ENCODE results near the gene RTN4R. TPM values are rescaled to one million over a fixed set of nuclear protein-coding genes. Genes with fewer than 3 reads are reported as not detected.

Gene RTN4R
- total and polyA plus RNA-seq, 9 of the 15 experiments (the other 6 are each of a cell fraction or from before 2014, with no cell fraction given), result 0.04 to 2.8 (median 1.4) TPM; not detected in 3

DNA sequence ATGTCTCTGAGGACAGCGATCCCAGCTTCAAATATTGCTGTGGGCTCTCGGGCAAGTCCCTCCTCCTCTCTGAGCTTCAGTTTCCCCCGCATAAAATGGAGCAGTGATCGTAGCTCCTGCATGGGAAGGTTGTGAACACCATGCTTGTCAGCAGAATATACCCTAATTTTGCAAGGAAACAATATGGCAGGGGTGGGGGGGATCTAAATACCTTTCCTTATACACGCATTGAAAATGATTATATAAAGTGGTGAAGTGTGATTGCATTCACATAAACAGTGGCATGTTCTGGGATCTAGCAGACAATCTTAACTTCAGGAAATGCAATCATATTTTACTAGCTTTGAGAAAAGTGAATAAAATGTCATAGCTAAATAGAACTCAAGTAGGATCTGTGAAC lies 24.0 kb upstream of the RTN4R start:
- 2% methylated on average over 5 of the region's 5 CpGs for WGBS (ENCODE audit: insufficient coverage, low coverage, missing lambda C conversion rate)
- TF ChIP-seq C11orf30 (IDR thresholded peaks at IDR 0.05; ENCODE audit: low read depth), result no peak
- TF ChIP-seq ZNF561 (CRISPR knock-in tag; conservative IDR thresholded peaks at IDR 0.05), result peak; percentile 56; the same call in 1 of the 2 replicates
- TF ChIP-seq PHTF2 (CRISPR knock-in tag; IDR thresholded peaks at IDR 0.05), result 0 out of 2 replicates have a peak, but pooled peaks have one; percentile 1
- TF ChIP-seq MEIS2 (IDR thresholded peaks at IDR 0.05; ENCODE audit: partially characterized antibody), result no peak
- TF ChIP-seq, protein P1, sequence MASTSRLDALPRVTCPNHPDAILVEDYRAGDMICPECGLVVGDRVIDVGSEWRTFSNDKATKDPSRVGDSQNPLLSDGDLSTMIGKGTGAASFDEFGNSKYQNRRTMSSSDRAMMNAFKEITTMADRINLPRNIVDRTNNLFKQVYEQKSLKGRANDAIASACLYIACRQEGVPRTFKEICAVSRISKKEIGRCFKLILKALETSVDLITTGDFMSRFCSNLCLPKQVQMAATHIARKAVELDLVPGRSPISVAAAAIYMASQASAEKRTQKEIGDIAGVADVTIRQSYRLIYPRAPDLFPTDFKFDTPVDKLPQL (IDR thresholded peaks at IDR 0.05; ENCODE audit: extremely low read depth, insufficient read length), result no peak
- TF ChIP-seq ZNF212 (CRISPR knock-in tag; IDR thresholded peaks at IDR 0.05), result no peak
- no peak for TF ChIP-seq TAF7 (tag; IDR thresholded peaks at IDR 0.05)
- no peak for TF ChIP-seq PURB (CRISPR knock-in tag; IDR thresholded peaks at IDR 0.05; ENCODE audit: low read depth)
- 0 out of 2 replicates have a peak, but pooled peaks have one; percentile 29 for TF ChIP-seq ZNF134 (CRISPR knock-in tag; conservative IDR thresholded peaks at IDR 0.05)
- 0 out of 2 replicates have a peak, but pooled peaks have one; percentile 14 for TF ChIP-seq NR2F6 (CRISPR knock-in tag; IDR thresholded peaks at IDR 0.05)
- TF ChIP-seq, protein P2, sequence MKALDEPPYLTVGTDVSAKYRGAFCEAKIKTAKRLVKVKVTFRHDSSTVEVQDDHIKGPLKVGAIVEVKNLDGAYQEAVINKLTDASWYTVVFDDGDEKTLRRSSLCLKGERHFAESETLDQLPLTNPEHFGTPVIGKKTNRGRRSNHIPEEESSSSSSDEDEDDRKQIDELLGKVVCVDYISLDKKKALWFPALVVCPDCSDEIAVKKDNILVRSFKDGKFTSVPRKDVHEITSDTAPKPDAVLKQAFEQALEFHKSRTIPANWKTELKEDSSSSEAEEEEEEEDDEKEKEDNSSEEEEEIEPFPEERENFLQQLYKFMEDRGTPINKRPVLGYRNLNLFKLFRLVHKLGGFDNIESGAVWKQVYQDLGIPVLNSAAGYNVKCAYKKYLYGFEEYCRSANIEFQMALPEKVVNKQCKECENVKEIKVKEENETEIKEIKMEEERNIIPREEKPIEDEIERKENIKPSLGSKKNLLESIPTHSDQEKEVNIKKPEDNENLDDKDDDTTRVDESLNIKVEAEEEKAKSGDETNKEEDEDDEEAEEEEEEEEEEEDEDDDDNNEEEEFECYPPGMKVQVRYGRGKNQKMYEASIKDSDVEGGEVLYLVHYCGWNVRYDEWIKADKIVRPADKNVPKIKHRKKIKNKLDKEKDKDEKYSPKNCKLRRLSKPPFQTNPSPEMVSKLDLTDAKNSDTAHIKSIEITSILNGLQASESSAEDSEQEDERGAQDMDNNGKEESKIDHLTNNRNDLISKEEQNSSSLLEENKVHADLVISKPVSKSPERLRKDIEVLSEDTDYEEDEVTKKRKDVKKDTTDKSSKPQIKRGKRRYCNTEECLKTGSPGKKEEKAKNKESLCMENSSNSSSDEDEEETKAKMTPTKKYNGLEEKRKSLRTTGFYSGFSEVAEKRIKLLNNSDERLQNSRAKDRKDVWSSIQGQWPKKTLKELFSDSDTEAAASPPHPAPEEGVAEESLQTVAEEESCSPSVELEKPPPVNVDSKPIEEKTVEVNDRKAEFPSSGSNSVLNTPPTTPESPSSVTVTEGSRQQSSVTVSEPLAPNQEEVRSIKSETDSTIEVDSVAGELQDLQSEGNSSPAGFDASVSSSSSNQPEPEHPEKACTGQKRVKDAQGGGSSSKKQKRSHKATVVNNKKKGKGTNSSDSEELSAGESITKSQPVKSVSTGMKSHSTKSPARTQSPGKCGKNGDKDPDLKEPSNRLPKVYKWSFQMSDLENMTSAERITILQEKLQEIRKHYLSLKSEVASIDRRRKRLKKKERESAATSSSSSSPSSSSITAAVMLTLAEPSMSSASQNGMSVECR (CRISPR knock-in tag; IDR thresholded peaks at IDR 0.05), result peak; percentile 13; the same call in 1 of the 2 replicates
- no peak for TF ChIP-seq GATAD2A (IDR thresholded peaks at IDR 0.05)
- TF ChIP-seq, protein P3, sequence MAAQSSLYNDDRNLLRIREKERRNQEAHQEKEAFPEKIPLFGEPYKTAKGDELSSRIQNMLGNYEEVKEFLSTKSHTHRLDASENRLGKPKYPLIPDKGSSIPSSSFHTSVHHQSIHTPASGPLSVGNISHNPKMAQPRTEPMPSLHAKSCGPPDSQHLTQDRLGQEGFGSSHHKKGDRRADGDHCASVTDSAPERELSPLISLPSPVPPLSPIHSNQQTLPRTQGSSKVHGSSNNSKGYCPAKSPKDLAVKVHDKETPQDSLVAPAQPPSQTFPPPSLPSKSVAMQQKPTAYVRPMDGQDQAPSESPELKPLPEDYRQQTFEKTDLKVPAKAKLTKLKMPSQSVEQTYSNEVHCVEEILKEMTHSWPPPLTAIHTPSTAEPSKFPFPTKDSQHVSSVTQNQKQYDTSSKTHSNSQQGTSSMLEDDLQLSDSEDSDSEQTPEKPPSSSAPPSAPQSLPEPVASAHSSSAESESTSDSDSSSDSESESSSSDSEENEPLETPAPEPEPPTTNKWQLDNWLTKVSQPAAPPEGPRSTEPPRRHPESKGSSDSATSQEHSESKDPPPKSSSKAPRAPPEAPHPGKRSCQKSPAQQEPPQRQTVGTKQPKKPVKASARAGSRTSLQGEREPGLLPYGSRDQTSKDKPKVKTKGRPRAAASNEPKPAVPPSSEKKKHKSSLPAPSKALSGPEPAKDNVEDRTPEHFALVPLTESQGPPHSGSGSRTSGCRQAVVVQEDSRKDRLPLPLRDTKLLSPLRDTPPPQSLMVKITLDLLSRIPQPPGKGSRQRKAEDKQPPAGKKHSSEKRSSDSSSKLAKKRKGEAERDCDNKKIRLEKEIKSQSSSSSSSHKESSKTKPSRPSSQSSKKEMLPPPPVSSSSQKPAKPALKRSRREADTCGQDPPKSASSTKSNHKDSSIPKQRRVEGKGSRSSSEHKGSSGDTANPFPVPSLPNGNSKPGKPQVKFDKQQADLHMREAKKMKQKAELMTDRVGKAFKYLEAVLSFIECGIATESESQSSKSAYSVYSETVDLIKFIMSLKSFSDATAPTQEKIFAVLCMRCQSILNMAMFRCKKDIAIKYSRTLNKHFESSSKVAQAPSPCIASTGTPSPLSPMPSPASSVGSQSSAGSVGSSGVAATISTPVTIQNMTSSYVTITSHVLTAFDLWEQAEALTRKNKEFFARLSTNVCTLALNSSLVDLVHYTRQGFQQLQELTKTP (IDR thresholded peaks at IDR 0.05; ENCODE audit: low read depth in 1 of 2, partially characterized antibody in 2 of 2), result no peak
- TF ChIP-seq ERF (CRISPR knock-in tag; IDR thresholded peaks at IDR 0.05), result 0 out of 2 replicates have a peak, but pooled peaks have one; percentile 19

More for the DNA sequence above, 24.0 kb upstream of the RTN4R start:
- Histone ChIP-seq H2AFZ (ENCODE audit: low read depth, low read length) (no peak overlapping the region), H3K9ac (ENCODE audit: insufficient read depth in 1 of 2, low read depth in 2 of 2, low read length in 2 of 2) (peak overlapping the region in 1 of 2 experiments; percentile 6; a peak in 1 of 4 replicates), H3K4me1 (replicated peaks in 1 of 2; ENCODE audit: control insufficient read depth in 2 of 2, insufficient read depth in 2 of 2, low read length in 2 of 2) (peaks cover 0 to 23% of the 10 kb centered on the region in 2 experiments; a peak in 2 of 5 replicates), H4K20me1 (replicated peaks; ENCODE audit: control insufficient read depth, insufficient read depth, low read length) (peaks cover 45% of the 10 kb centered on the region), H3K27me3 (ENCODE audit: control insufficient read depth in 2 of 2, insufficient read depth in 2 of 2, low read length in 2 of 2) (peaks cover 65 to 93% of the 10 kb centered on the region in 2 experiments), H3K27ac (ENCODE audit: extremely low read depth, low read depth, low read length) (no peak overlapping the region), H3K9me1 (ENCODE audit: control insufficient read depth, insufficient read depth, low read length) (no peaks in the 10 kb centered on the region), H3K4me2 (ENCODE audit: insufficient read depth, low read length) (no peak overlapping the region), H3K36me3 (ENCODE audit: control insufficient read depth, insufficient read depth, low read length) (no peaks in the 10 kb centered on the region), H3K9me3 (replicated peaks; ENCODE audit: control insufficient read depth, insufficient read depth, low read depth, low read length) (no peaks in the 10 kb centered on the region), H3K79me2 (ENCODE audit: control insufficient read depth, insufficient read depth, low read length) (no peaks in the 10 kb centered on the region), H3K4me3 (no peak overlapping the region)
- ATAC-seq, result no peak
- DNase-seq (ENCODE audit: extremely low read depth in 1 of 4, low spot score in 3 of 4), result no peak
- no TSS peak for BruUV-seq (replicated peaks)
- in situ Hi-C loops (cut with MboI), result loop anchor here (5.0 kb wide), 1 partner anchor 135 kb away; no protein-coding TSS in a partner anchor
- ChIA-PET POLR2A (interaction anchor here (0.5 to 1.5 kb wide), 12 partner anchors 11 to 1706 kb away, joined by 3 to 7 read pairs (median 4); no protein-coding TSS in a partner anchor), CTCF (ENCODE audit: low intra/inter-chr PET ratio) (interaction anchor here (0.5 kb wide), 1 partner anchor 146 kb away, joined by 3 read pairs; no protein-coding TSS in a partner anchor)
- no peak for FAIRE-seq
- intact Hi-C loops (cut with micrococcal nuclease), result loop anchor here (10.0 kb wide), 1 partner anchor 317 kb away; no protein-coding TSS in a partner anchor

Measured in K562 (cell line).